ENCODE results near the gene ATP10A. TPM values are rescaled to one million over a fixed set of nuclear protein-coding genes. Genes with fewer than 3 reads are reported as not detected.

The ATP10A gene
- total and polyA plus RNA-seq, 2 experiments from 2014 or later = 0.75 to 0.77 TPM

DNA sequence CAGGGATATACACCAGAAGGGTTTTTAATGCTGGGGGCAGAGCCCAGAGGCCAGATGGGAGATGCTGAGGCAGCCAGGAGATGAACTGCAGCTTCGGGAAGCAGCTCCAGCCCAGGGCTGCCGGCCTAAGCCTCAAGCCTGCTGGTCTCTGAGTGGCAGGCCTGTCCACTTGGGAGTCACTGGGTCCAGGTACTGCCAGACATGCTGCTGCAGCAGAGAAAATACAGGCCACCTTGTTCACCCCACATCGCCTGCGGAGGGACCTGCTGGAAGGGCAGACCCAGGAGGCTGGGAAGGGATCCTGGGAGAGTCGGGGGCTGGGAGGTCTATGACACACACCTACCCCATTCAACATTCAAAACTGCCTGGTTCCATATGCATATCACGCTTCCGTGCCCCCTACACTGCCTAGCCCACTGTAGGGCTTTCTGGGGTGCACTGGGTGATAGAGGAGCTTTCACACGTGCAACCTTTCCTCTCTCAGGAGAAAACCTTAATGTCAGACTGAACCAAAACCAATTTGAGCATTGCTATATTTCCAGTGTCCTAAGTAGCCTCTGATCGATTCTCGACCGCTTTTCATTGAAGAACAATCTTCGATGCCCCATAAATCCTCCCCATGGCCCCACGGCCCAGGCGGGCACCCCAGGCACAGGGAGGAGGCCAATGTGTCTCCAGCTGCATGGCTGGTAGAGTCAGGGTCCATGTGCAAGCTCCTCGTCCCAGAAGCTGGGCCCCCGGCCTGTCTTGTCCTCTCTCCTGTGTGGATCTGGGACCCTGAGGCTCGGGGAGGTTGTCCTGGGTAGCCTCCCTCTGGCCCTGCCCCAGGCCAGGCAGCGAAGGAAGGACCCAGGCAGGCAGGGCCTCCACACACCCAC is 147.4 kb downstream of the ATP10A start:
- TF ChIP-seq, protein P1, sequence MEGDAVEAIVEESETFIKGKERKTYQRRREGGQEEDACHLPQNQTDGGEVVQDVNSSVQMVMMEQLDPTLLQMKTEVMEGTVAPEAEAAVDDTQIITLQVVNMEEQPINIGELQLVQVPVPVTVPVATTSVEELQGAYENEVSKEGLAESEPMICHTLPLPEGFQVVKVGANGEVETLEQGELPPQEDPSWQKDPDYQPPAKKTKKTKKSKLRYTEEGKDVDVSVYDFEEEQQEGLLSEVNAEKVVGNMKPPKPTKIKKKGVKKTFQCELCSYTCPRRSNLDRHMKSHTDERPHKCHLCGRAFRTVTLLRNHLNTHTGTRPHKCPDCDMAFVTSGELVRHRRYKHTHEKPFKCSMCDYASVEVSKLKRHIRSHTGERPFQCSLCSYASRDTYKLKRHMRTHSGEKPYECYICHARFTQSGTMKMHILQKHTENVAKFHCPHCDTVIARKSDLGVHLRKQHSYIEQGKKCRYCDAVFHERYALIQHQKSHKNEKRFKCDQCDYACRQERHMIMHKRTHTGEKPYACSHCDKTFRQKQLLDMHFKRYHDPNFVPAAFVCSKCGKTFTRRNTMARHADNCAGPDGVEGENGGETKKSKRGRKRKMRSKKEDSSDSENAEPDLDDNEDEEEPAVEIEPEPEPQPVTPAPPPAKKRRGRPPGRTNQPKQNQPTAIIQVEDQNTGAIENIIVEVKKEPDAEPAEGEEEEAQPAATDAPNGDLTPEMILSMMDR (IDR thresholded peaks at IDR 0.05; ENCODE audit: poor library complexity) = no peak
- TF ChIP-seq EZH2 (IDR thresholded peaks at IDR 0.05; ENCODE audit: borderline replicate concordance) = no peak
- TF ChIP-seq EZH2phosphoT487 (IDR thresholded peaks at IDR 0.05; ENCODE audit: low read depth, severe bottlenecking, unreplicated experiment) = no peak
- H3K9me3 ChIP-seq (ENCODE audit: low read depth) = no peaks in the 10 kb centered on the region
- H3K4me2 ChIP-seq = no peak overlapping the region
- no peak overlapping the region for H3K4me3 ChIP-seq
- H3K9me2 ChIP-seq (replicated peaks; ENCODE audit: insufficient read depth) = no peaks in the 10 kb centered on the region
- no peaks in the 10 kb centered on the region for H3K27me3 ChIP-seq
- no peak overlapping the region for H3K27ac ChIP-seq
- H3K4me1 ChIP-seq (ENCODE audit: insufficient read depth) = peaks cover 4% of the 10 kb centered on the region
- DNase-seq (ENCODE audit: low spot score) = no peak
- H3K79me2 ChIP-seq = no peaks in the 10 kb centered on the region
- H3K36me3 ChIP-seq (replicated peaks; ENCODE audit: insufficient read depth, low read depth) = no peaks in the 10 kb centered on the region
- H2AFZ ChIP-seq = no peak overlapping the region
- H4K20me1 ChIP-seq (ENCODE audit: insufficient read depth, poor library complexity, severe bottlenecking) = no peaks in the 10 kb centered on the region
- 92% methylated on average over 18 of the region's 18 CpGs for WGBS (ENCODE audit: low lambda C conversion rate, missing lambda C conversion rate)

DNA sequence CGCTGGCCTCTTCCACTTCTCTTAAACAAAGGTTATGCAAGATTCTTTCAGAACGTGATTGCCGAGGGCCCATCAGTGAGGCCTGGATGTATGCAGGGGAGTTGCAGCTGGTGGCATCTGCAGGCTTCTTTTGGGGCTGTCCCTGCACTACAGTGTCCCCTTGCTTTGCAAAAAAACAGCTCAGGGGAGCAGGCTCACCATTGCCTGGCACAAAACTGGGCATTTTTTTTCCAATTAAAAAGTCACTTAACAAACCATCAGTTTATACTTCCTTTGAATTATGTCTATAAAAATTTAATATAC is 148.6 kb downstream of the ATP10A start:
- Histone ChIP-seq H3K27ac (no peak overlapping the region), H3K36me3 (replicated peaks; ENCODE audit: insufficient read depth, low read depth) (no peaks in the 10 kb centered on the region), H3K4me2 (no peak overlapping the region), H3K79me2 (no peaks in the 10 kb centered on the region), H3K9me2 (replicated peaks; ENCODE audit: insufficient read depth) (no peaks in the 10 kb centered on the region), H4K20me1 (ENCODE audit: insufficient read depth, poor library complexity, severe bottlenecking) (no peaks in the 10 kb centered on the region), H3K4me1 (ENCODE audit: insufficient read depth) (no peaks in the 10 kb centered on the region), H3K4me3 (no peak overlapping the region), H3K9me3 (ENCODE audit: low read depth) (no peaks in the 10 kb centered on the region), H2AFZ (no peak overlapping the region), H3K27me3 (no peaks in the 10 kb centered on the region)
- no peak for DNase-seq (ENCODE audit: low spot score)
- 74% methylated on average over 3 of the region's 3 CpGs for WGBS (ENCODE audit: low lambda C conversion rate, missing lambda C conversion rate)
- TF ChIP-seq, protein P1 (IDR thresholded peaks at IDR 0.05; ENCODE audit: poor library complexity) = no peak

DNA sequence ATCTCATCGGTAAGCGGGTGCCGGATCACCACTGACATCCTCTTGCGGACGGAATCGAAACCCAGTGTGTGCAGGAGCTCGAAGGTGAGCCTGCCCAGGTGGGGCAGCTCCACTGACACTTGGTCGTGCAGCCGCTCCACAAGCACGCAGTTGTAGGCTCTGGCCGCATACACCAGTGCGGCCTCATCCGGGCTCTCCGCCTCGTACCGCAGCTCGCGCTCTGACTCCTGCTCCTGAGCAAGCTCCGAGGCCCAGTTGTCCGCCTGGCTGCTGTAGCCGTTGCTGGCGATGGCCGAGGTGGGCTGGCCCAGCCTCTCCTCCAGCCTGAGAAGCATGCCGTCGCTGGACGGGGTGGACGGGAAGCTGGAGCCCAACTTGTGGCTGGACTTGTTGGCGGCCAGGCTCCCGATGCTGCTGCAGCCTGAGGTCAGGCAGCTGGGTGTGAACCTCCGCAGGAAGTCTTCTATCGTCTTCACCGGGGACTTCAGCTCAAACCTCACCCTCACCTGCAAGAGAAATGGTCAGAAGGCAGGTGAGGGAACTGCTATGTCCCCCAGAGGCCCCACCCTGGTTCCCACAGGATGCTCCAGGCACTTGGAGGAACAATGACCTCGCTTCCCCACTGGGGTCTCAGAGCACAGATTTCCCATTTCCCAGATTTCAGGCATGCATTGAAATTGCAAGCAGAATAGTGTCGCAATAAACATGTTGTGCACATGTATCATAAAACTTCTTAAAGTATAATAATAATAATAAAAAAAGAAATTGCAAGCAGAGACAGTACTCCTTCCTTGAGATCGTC is 149.2 kb downstream of the ATP10A start:
- Histone ChIP-seq H3K4me1 (ENCODE audit: insufficient read depth) (no peaks in the 10 kb centered on the region), H3K27ac (no peak overlapping the region), H3K36me3 (replicated peaks; ENCODE audit: insufficient read depth, low read depth) (no peaks in the 10 kb centered on the region), H4K20me1 (ENCODE audit: insufficient read depth, poor library complexity, severe bottlenecking) (no peaks in the 10 kb centered on the region), H2AFZ (no peak overlapping the region), H3K79me2 (no peaks in the 10 kb centered on the region), H3K9me2 (replicated peaks; ENCODE audit: insufficient read depth) (no peaks in the 10 kb centered on the region), H3K4me3 (no peak overlapping the region), H3K4me2 (no peak overlapping the region), H3K9me3 (ENCODE audit: low read depth) (no peaks in the 10 kb centered on the region), H3K27me3 (no peaks in the 10 kb centered on the region)
- WGBS (ENCODE audit: low lambda C conversion rate, missing lambda C conversion rate) = 94% methylated on average over 35 of the region's 35 CpGs
- TF ChIP-seq EZH2phosphoT487 (IDR thresholded peaks at IDR 0.05; ENCODE audit: low read depth, severe bottlenecking, unreplicated experiment) = no peak
- TF ChIP-seq, protein P1 (IDR thresholded peaks at IDR 0.05; ENCODE audit: poor library complexity) = no peak
- TF ChIP-seq EZH2 (IDR thresholded peaks at IDR 0.05; ENCODE audit: borderline replicate concordance) = no peak
- DNase-seq (ENCODE audit: low spot score) = no peak
